Measurements from ENCODE around the gene NFIB. TPM values are rescaled to one million over a fixed set of nuclear protein-coding genes. Genes with fewer than 3 reads are reported as not detected.
A peak's percentile ranks its signal among the peaks of the same experiment; 100 is the strongest.

The NFIB gene
- total RNA-seq, 4 donors from 2014 or later: 24.0 to 40.9 (median 30.6) TPM

- H3K9me3 ChIP-seq: no peaks in the 10 kb centered on the region
- DNase-seq: peak in 1 of 2 donors; percentile 33
- H3K27ac ChIP-seq: peak overlapping the region; percentile 71 to 79 (median 79)
- intact Hi-C loops (cut with DNase I; ENCODE audit: low total_unique reads) (loop anchor here (5.0 kb wide), 1 partner anchor 109 kb away; no protein-coding TSS in a partner anchor), in situ Hi-C loops (cut with MboI; ENCODE audit: low sequenced_read_pairs in 4 of 4) (no loop called here)
- peak; percentile 47 to 66 for ATAC-seq
- TF ChIP-seq CTCF (IDR thresholded peaks at IDR 0.05 in 4 of 5, conservative IDR thresholded peaks at IDR 0.05 in 1 of 5) (no peak), POLR2A (IDR thresholded peaks at IDR 0.05) (no peak)
- H3K4me3 ChIP-seq: peak overlapping the region in 3 of 4 donors; percentile 18 to 25 (median 22)
- H3K27me3 ChIP-seq: no peaks in the 10 kb centered on the region
- no peaks in the 10 kb centered on the region for H3K36me3 ChIP-seq
- H3K4me1 ChIP-seq: peaks cover 47 to 58% of the 10 kb centered on the region in 2 donors
Measured at GRCh38 chr9:14198047-14198840, 115.7 kb downstream of the NFIB start.

GRCh38 chr9:14197325-14197858 is 116.5 kb downstream of the NFIB start:
- H3K4me1 ChIP-seq: peaks cover 45 to 57% of the 10 kb centered on the region in 2 donors
- no peaks in the 10 kb centered on the region for H3K36me3 ChIP-seq
- H3K27me3 ChIP-seq: no peaks in the 10 kb centered on the region
- no peak for TF ChIP-seq CTCF (IDR thresholded peaks at IDR 0.05 in 4 of 5, conservative IDR thresholded peaks at IDR 0.05 in 1 of 5)
- no peak for TF ChIP-seq POLR2A (IDR thresholded peaks at IDR 0.05)
- no peak overlapping the region for H3K4me3 ChIP-seq
- ATAC-seq (no peak), DNase-seq (no peak)
- no peaks in the 10 kb centered on the region for H3K9me3 ChIP-seq
- peak overlapping the region in 1 of 4 donors; percentile 79 for H3K27ac ChIP-seq
- in situ Hi-C loops (cut with MboI; ENCODE audit: low sequenced_read_pairs in 4 of 4) (no loop called here), intact Hi-C loops (cut with DNase I; ENCODE audit: low total_unique reads) (loop anchor here (5.0 kb wide), 1 partner anchor 110 kb away; no protein-coding TSS in a partner anchor)

- no peaks in the 10 kb centered on the region for H3K27me3 ChIP-seq
- no peaks in the 10 kb centered on the region for H3K36me3 ChIP-seq
- DNase-seq (no peak), ATAC-seq (no peak)
- no peaks in the 10 kb centered on the region for H3K9me3 ChIP-seq
- no peak for TF ChIP-seq CTCF (IDR thresholded peaks at IDR 0.05 in 4 of 5, conservative IDR thresholded peaks at IDR 0.05 in 1 of 5)
- no peak for TF ChIP-seq POLR2A (IDR thresholded peaks at IDR 0.05)
- peaks cover 50 to 70% of the 10 kb centered on the region in 2 donors for H3K4me1 ChIP-seq
- in situ Hi-C loops (cut with MboI; ENCODE audit: low sequenced_read_pairs in 4 of 4) (no loop called here), intact Hi-C loops (cut with DNase I; ENCODE audit: low total_unique reads) (no loop called here)
- H3K4me3 ChIP-seq: no peak overlapping the region
- no peak overlapping the region for H3K27ac ChIP-seq
Measured at GRCh38 chr9:14193328-14193990, 120.5 kb downstream of the NFIB start.

GRCh38 chr9:14192556-14192955 is 121.4 kb downstream of the NFIB start:
- no peaks in the 10 kb centered on the region for H3K9me3 ChIP-seq
- H3K4me3 ChIP-seq: no peak overlapping the region
- ATAC-seq (no peak), DNase-seq (no peak)
- H3K27ac ChIP-seq: no peak overlapping the region
- intact Hi-C loops (cut with DNase I; ENCODE audit: low total_unique reads): no loop called here
- no peaks in the 10 kb centered on the region for H3K27me3 ChIP-seq
- H3K36me3 ChIP-seq: no peaks in the 10 kb centered on the region
- peaks cover 43 to 69% of the 10 kb centered on the region in 2 donors for H3K4me1 ChIP-seq
- in situ Hi-C loops (cut with MboI; ENCODE audit: low sequenced_read_pairs in 4 of 4): no loop called here
- TF ChIP-seq POLR2A (IDR thresholded peaks at IDR 0.05) (no peak), CTCF (IDR thresholded peaks at IDR 0.05 in 4 of 5, conservative IDR thresholded peaks at IDR 0.05 in 1 of 5) (no peak)
